GM10266 (cell line): ENCODE results near the gene ZNF777.

Experiments
- DNase-seq: peaks from one replicate; pipeline ENCODE4 v3.0.0; 2012; ENCODE audit errors: extremely low spot score
- TF ChIP-seq, protein P1 (sequence below): IDR thresholded peaks from 2 replicates; pipeline ENCODE4 v1.5.1; 2012; ENCODE audit warnings: mild to moderate bottlenecking, low read depth; ENCODE audit not compliant: control insufficient read depth, insufficient read depth; ENCODE audit errors: missing control alignments

ZNF777 gene

DNA sequence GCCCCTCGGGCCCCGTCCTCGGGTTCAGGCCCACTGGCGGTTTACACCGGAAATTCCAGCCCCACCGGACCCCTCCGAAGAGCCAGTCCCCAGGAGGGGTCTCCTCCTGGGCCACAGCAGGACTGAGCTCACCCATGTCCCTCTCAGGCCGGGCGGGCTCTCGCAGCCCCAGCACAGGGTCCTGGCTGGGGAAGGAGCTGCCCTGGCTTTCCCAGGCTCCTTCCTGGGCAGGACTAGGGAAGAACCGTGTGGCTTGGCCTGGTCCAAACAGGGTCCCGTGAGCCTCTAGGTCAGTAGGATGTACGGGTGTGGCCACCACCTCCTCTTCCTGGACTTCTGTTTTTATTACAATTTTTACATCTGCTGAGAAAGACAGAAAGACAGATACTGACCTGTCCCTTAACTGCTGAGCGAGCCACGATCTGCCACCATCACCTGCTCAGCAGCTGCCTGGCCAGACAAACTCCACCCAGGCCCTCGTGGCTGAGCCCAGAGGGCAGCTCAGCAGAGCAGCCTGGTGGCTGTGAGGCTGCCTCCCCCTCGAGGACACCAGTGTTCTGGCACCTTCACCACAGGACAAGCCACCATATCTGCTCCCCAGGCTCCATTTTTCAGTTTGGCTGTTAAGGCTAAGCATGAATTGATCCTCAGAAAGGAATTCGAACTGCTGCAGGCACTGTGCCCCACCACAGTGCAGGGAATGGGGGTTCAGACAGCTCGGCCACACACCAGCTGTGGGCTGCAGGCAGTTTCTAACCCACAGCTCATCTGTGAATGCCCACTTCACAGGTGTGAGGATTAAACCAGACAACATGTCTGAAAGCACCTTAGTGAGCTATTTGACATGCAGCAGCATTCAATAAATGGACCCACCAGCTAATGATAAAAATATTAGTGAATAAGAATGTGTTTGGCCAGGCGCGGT lies 14.5 kb upstream of the ZNF777 start:
- DNase-seq, result no peak
- TF ChIP-seq, protein P1, sequence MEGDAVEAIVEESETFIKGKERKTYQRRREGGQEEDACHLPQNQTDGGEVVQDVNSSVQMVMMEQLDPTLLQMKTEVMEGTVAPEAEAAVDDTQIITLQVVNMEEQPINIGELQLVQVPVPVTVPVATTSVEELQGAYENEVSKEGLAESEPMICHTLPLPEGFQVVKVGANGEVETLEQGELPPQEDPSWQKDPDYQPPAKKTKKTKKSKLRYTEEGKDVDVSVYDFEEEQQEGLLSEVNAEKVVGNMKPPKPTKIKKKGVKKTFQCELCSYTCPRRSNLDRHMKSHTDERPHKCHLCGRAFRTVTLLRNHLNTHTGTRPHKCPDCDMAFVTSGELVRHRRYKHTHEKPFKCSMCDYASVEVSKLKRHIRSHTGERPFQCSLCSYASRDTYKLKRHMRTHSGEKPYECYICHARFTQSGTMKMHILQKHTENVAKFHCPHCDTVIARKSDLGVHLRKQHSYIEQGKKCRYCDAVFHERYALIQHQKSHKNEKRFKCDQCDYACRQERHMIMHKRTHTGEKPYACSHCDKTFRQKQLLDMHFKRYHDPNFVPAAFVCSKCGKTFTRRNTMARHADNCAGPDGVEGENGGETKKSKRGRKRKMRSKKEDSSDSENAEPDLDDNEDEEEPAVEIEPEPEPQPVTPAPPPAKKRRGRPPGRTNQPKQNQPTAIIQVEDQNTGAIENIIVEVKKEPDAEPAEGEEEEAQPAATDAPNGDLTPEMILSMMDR, result no peak

DNA sequence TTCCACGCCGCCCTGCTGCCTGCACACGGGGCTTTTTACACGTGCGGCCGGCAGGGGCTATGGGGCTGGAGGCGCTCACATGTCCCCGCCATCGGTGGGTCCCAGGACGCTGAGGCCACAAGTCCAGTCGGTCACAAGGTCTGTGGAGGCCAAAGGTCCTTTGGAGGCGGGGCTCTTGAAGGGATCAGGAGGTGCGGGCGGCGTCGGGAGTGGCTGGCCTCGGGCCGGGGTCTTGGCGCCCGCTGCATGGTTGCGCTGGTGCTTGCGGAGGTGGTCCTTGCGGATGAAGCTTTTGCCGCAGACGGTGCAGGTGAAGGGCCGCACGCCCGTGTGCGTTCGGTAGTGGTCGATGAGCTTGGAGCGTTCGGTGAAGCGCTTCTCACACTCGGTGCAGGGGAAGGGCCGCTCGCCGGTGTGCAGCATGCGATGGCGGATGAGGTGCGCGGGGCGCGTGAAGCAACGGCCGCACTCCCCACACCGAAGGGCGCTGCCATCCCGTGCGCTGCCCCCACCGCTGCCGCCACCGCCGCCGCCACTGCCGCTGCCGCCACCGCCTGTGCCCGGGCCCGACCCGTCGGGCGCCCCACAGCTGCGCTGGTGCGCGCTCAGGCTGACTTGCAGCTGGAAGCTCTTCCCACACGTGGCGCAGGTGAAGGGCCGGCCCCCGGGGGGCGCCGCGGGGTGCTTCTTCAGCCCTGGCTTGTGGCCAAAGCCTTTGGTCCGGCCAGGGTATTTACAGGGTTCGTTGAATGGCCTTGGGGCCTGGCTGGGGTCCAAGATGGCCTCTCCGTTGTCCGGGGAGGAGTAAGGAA lies 13.7 kb upstream of the ZNF777 start:
- TF ChIP-seq, protein P1, result no peak

DNA sequence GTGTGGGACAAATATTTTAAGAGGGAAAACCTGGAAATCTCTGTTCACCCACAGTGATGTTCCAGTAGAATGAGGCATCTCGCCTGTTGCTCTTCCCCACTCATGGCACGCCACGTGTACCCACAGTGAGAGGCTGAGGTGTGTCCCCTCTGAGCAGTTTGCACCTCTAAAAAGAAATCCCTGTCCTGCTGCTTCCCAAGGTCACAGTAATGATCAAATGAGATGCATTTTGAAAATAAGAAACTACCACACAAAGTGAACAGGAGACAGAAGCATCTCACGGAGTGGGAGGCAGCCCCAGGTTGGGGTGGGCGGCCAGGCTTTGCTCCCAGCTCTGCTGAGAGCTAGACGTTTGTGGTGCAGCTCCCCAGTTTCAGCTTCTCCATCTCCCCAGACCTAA lies 12.4 kb upstream of the ZNF777 start:
- TF ChIP-seq, protein P1, result no peak
- no peak for DNase-seq

More for the DNA sequence above, 13.7 kb upstream of the ZNF777 start:
- DNase-seq, result no peak

DNA sequence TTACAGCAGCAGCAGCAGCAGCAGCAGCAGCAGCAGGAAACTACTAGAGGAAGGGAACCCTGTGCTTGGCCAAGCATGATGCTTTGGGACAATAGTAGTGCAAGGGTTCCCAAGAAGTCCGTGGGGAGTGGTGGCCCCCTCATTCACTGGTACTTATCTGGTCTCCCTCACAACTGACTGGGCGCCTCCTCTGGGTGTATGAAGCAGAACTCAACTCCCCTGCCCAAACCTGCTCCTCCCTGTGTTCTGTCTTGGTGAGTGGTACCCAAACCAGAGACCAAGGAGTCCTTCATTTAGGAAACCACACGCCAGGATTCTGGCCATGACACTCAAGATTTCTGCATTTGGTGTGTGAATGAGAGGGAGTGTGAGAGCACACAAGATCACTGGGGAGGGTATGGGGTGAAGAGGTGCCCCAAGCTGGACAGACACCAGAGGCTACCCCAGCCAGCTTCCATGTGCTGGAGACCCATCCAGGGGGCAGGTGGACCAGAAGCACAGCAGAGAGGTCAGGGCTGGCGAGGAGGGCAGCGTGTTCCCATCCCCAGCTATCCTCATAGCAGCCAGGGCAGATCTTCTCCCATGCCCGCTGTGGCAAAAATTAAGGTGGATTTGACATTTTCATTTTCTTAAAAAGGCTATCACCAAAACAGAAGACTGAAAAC lies 10.6 kb upstream of the ZNF777 start:
- TF ChIP-seq, protein P1, result no peak
- no peak for DNase-seq

DNA sequence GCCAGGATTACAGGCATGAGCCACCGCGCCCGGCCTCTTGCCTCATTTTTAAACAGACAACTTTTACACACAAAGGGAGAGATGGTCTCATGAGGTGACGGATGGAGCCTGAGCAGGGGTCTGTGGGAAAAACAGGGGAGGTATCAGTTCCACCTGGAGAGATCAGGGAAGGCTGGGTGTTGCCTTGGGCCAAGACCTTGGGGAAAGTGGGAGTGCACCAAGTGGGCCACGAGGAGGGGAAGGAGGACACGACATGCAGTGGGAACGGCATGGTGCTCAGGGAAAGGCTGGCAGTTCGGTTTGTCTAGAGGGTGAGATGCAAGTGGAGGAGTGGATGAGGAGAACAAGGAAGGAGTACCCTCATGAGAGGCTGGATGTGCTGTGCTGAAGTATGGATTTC lies 8.9 kb upstream of the ZNF777 start:
- no peak for DNase-seq
- TF ChIP-seq, protein P1, result no peak

DNA sequence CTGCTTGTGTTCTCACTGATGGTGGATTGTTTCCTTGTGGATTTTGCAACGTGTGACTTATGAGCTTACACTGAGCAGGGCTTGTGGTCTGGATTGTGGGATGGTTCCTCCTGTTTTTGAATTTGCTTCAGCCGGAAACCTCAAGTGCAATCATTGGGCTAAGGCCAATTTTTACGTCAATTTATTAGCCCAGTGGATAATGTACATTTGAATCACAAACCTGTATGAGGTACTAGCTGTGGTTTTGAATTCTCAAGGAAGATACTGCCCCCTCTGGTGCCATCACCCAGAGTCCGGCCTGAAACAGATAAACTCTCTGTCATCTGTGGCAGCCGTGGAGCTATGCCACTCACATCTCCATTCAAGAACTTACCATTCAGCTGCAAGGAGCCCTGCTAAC lies 7.3 kb upstream of the ZNF777 start:
- TF ChIP-seq, protein P1, result no peak
- DNase-seq, result no peak
